BLaER1 (cell line): ENCODE data around the gene WDR38.

Source experiments
- H3K27ac ChIP-seq: shearing (Covaris generic); formaldehyde crosslinking; 2 replicates; pipeline ENCODE4 v1.8.1; 2022
- H3K27me3 ChIP-seq: shearing (Covaris generic); formaldehyde crosslinking; 2 replicates; pipeline ENCODE4 v1.8.1; 2022
- H3K36me3 ChIP-seq: shearing (Covaris generic); formaldehyde crosslinking; 2 replicates; pipeline ENCODE4 v1.8.1; 2022
- H3K4me1 ChIP-seq: shearing (Covaris generic); formaldehyde crosslinking; 2 replicates; pipeline ENCODE4 v1.8.1; 2022
- H3K4me2 ChIP-seq: shearing (Covaris generic); formaldehyde crosslinking; 2 replicates; pipeline ENCODE4 v1.8.1; 2022
- H3K4me3 ChIP-seq: shearing (Covaris generic); formaldehyde crosslinking; 2 replicates; pipeline ENCODE4 v1.8.1; 2022
- H3K9ac ChIP-seq: shearing (Covaris generic); formaldehyde crosslinking; 2 replicates; pipeline ENCODE4 v1.8.1; 2022
- H3K9me3 ChIP-seq: shearing (Covaris generic); formaldehyde crosslinking; 2 replicates; pipeline ENCODE4 v1.8.1; 2022
- H4K20me1 ChIP-seq: shearing (Covaris generic); formaldehyde crosslinking; 2 replicates; pipeline ENCODE4 v1.8.1; 2022
- Cebpa-rat ChIP-seq: shearing (Covaris generic); IDR thresholded peaks from 2 replicates; pipeline ENCODE4 v1.8.1; 2022

WDR38 gene

DNA sequence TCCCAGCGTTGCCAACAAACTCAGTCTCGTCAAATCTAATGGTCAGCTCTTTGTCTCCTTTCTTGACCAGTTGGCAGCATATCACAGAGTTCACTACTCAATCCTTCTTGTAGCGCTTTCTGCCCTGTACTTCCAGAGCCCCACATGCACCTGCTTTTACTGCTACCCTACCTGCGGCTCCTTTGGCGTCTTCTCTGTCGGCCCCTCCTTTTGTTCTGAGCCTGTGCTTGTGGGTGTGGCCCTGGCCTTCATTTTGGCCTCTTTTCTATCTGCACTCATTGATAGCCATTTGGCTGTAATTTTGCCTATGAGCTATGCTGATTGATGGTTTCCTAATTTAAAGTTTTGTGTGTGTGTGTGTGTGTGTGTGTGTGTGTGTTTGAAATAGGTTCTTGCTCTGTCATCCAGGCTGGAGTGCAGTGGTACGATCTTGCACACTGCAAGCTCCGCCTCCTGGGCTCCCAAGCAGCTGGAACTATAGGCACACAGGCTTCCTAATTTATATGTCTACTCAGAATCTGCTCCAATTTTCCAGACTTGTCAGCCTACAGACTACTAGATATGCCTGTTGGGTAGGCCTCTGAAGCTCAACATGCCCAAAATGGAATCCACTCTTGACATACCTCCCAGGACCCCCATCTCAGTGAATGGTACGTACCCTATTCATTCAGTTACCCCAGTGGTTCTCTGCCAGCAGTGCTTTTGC, 40.9 kb downstream of the WDR38 start:
- H3K9ac ChIP-seq, result no peak overlapping the region

DNA sequence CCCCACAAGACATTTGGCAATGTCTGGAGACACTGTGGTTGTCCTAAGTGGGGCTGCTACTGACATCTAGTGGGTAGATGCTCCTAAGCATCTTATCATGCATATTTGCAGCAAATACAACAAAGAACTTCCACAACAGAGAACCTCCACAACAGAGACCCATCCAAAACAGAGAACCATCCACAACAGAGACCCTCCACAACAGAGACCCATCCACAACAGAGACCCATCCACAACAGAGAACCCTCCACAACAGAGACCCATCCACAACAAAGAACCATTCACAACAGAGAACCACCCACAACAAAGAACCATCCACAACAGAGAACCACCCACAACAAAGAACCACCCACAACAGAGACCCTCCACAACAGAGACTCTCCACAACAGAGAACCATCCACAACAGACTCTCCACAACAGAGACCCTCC, 41.5 kb downstream of the WDR38 start:
- peaks cover 60% of the 10 kb centered on the region for H3K36me3 ChIP-seq

More for the DNA sequence above, 40.9 kb downstream of the WDR38 start:
- H3K27ac ChIP-seq, result no peak overlapping the region
- peaks cover 60% of the 10 kb centered on the region for H3K36me3 ChIP-seq
- H3K4me1 ChIP-seq, result peaks cover 12% of the 10 kb centered on the region
- no peaks in the 10 kb centered on the region for H3K9me3 ChIP-seq
- no peak overlapping the region for H3K4me3 ChIP-seq
- no peaks in the 10 kb centered on the region for H4K20me1 ChIP-seq
- no peaks in the 10 kb centered on the region for H3K27me3 ChIP-seq
- TF ChIP-seq Cebpa-rat, result no peak
- peak overlapping the region; percentile 11; the same call in 1 of the 2 replicates for H3K4me2 ChIP-seq

DNA sequence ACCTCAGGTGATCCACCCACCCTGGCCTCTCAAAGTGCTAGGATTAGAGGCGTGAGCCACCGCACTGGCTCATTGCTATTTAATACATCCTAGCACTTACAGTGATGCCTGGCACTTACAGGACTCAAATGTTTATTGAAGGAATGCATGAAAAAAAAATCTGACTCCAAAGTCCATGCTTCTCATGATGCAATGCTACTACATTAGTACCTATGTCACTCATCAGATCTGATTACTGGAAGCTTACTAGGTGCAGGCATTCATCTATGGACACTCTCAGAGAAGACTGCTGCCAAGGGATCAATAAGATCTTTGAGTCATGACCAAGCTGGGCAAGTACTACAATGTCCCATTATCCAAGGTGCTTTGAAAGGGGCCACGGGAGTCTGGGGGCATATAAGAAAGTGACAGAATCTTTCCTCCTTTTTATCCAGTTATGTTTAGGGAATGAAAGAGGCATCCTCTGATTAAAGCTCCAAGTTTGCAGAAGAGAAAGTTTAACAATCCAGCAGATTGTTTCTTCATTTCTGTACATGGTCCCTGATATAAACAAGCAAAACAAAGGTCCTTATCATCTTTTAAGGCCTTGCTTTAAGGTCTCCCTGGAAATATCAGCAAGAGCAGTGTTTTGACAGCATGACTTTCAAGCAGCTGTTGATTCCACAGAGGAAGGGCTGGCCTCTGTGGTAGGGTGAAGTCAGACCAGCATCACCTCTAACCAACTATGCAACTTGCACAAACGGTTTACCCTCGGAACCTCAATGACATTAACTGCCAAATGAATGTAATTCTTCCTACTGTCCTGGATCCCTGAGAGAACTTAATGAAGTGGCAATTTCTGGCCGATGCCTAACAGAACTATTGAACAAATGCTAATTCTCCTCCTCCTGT, 44.6 kb downstream of the WDR38 start:
- Histone ChIP-seq H3K9me3 (no peaks in the 10 kb centered on the region), H3K36me3 (peaks cover 55% of the 10 kb centered on the region)

More for the DNA sequence above, 41.5 kb downstream of the WDR38 start:
- H3K4me2 ChIP-seq, result peak overlapping the region; percentile 13
- no peaks in the 10 kb centered on the region for H3K27me3 ChIP-seq
- H3K9ac ChIP-seq, result no peak overlapping the region
- no peak overlapping the region for H3K4me3 ChIP-seq
- H3K9me3 ChIP-seq, result no peaks in the 10 kb centered on the region
- H3K27ac ChIP-seq, result peak overlapping the region; percentile 10; the same call in 1 of the 2 replicates
- H3K4me1 ChIP-seq, result peaks cover 11% of the 10 kb centered on the region; the same call in 1 of the 2 replicates
- H4K20me1 ChIP-seq, result no peaks in the 10 kb centered on the region
- no peak for TF ChIP-seq Cebpa-rat

DNA sequence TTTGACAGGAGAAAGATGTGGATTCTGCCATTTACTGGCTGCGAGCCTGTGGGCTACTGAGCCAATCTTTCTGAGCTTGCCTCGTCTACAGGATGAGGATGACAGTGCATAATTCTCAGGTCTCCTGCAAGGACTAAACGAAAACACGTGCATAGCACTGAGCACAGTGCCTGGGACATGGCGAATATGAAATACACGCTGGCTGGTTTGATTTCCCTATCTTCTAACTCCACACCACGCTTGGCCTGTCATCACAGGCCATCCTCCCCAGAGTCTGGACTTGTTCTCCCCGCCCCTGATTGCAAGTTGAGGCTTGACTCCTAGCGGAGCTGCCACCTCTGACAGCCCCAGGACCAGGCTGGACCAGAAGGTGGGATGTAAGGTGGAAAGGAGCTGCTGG, 46.6 kb downstream of the WDR38 start:
- no peaks in the 10 kb centered on the region for H3K9me3 ChIP-seq
- H3K4me1 ChIP-seq, result peaks cover 5% of the 10 kb centered on the region; the same call in 1 of the 2 replicates
- no peak for TF ChIP-seq Cebpa-rat
- H3K36me3 ChIP-seq, result peaks cover 58% of the 10 kb centered on the region
- no peak overlapping the region for H3K4me3 ChIP-seq
- H4K20me1 ChIP-seq, result no peaks in the 10 kb centered on the region
- no peak overlapping the region for H3K4me2 ChIP-seq
- no peaks in the 10 kb centered on the region for H3K27me3 ChIP-seq
- H3K27ac ChIP-seq, result no peak overlapping the region
- H3K9ac ChIP-seq, result no peak overlapping the region

More for the DNA sequence above, 44.6 kb downstream of the WDR38 start:
- Histone ChIP-seq H3K27me3 (no peaks in the 10 kb centered on the region), H3K27ac (no peak overlapping the region), H3K4me3 (no peak overlapping the region), H3K4me2 (no peak overlapping the region), H4K20me1 (no peaks in the 10 kb centered on the region), H3K9ac (no peak overlapping the region), H3K4me1 (peaks cover 11% of the 10 kb centered on the region; the same call in 1 of the 2 replicates)
- no peak for TF ChIP-seq Cebpa-rat

DNA sequence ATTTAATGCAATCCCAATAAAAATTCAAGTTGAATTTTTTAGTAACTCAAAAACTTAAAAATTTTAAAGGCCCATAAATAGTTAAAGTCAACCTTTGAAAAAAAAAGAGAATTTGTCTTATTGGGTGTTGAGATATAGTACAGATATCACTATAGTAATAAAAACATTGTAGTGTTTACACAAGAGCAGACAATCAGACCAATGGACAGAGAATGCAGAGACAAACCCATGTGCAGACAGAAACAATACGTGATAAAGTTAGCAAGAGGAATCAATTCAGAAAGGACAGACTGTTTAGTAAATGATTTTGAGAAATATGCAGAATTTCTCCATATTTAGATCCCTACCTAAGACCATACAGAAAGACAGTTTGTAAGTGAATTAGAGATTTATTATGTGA, 53.7 kb downstream of the WDR38 start:
- Histone ChIP-seq H4K20me1 (no peaks in the 10 kb centered on the region), H3K4me3 (no peak overlapping the region), H3K9me3 (no peaks in the 10 kb centered on the region), H3K4me2 (no peak overlapping the region), H3K27ac (no peak overlapping the region), H3K27me3 (no peaks in the 10 kb centered on the region), H3K4me1 (no peaks in the 10 kb centered on the region), H3K9ac (no peak overlapping the region), H3K36me3 (peaks cover 56% of the 10 kb centered on the region)
- TF ChIP-seq Cebpa-rat, result no peak
